ENCODE data around the gene ELP4.

Gene ELP4

DNA sequence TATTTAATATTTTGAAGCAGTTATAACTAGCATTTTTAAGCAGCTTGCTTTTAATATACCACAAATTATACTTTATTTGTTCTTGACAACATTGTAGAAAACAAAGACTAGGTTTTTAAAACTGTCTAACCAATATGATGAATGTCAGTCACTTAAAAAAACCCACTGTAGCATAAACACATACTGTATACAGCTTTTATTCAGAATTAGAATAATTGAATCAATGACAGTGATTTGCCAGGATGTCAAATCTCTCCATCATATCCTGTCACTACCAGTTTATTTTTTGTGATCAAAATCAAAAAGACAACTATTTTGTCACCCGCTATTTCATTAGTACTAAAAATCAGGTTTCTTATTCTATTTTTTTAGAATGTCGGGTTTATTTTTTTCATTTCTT lies 275.0 kb downstream of the ELP4 start:
- Histone ChIP-seq H3K4me1 (ENCODE audit: insufficient read depth, low read length, severe bottlenecking) (no peaks in the 10 kb centered on the region), H3K9ac (ENCODE audit: low read length) (no peak overlapping the region), H3K4me2 (ENCODE audit: low read length) (no peak overlapping the region), H4K20me1 (ENCODE audit: insufficient read depth, low read length) (no peaks in the 10 kb centered on the region), H3K79me2 (ENCODE audit: insufficient read depth, low read length) (no peaks in the 10 kb centered on the region), H2AFZ (ENCODE audit: low read length) (no peak overlapping the region), H3K4me3 (ENCODE audit: low read depth, low read length, poor library complexity, severe bottlenecking) (no peak overlapping the region), H3K36me3 (ENCODE audit: insufficient read depth, low read length) (no peaks in the 10 kb centered on the region), H3K9me2 (ENCODE audit: low read depth, low read length) (no peaks in the 10 kb centered on the region), H3K27ac (ENCODE audit: low read depth, low read length, poor library complexity, severe bottlenecking) (no peak overlapping the region), H3F3A (ENCODE audit: insufficient read depth, low read length) (no peaks in the 10 kb centered on the region), H3K9me3 (ENCODE audit: low read length) (no peaks in the 10 kb centered on the region), H3K27me3 (ENCODE audit: insufficient read depth, low read length) (no peaks in the 10 kb centered on the region)
- no peak for TF ChIP-seq EZH2 (IDR thresholded peaks at IDR 0.05; ENCODE audit: borderline replicate concordance, low read length)
- TF ChIP-seq, protein P1, sequence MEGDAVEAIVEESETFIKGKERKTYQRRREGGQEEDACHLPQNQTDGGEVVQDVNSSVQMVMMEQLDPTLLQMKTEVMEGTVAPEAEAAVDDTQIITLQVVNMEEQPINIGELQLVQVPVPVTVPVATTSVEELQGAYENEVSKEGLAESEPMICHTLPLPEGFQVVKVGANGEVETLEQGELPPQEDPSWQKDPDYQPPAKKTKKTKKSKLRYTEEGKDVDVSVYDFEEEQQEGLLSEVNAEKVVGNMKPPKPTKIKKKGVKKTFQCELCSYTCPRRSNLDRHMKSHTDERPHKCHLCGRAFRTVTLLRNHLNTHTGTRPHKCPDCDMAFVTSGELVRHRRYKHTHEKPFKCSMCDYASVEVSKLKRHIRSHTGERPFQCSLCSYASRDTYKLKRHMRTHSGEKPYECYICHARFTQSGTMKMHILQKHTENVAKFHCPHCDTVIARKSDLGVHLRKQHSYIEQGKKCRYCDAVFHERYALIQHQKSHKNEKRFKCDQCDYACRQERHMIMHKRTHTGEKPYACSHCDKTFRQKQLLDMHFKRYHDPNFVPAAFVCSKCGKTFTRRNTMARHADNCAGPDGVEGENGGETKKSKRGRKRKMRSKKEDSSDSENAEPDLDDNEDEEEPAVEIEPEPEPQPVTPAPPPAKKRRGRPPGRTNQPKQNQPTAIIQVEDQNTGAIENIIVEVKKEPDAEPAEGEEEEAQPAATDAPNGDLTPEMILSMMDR (IDR thresholded peaks at IDR 0.05; ENCODE audit: low read length) = no peak

DNA sequence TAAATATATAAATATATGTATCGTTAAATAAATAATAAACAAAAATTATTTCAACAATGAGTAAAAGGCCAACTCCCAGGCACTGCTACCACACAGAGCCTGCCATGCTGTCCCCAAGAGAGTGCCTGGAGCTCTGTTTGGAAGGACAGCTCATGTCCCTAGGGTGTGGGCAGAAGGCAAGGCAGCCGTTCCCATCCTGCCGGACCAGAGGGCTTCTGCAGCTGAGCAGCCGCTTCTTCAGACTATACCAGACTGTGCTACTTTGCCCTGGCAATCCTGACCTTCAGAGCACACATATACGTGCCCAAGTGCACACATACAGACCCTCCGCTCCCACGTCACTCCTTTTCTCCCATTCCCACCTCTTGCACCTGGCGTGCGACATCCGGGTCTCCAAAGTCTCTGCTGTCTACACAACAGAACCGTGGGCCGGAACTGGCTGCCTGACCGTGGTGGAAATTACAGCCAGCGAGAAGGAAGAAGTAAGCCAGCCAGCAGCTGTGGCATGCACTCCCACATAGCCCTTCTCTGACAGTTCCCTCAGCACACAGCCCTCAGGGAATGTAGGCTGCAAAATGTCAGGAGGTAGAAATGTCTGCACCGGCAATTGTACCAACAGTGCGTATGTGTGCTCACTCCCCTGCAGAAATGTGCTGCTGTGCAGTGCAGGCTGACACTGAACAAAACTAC lies 277.6 kb downstream of the ELP4 start:
- no peaks in the 10 kb centered on the region for H3K4me1 ChIP-seq (ENCODE audit: insufficient read depth, low read length, severe bottlenecking)

DNA sequence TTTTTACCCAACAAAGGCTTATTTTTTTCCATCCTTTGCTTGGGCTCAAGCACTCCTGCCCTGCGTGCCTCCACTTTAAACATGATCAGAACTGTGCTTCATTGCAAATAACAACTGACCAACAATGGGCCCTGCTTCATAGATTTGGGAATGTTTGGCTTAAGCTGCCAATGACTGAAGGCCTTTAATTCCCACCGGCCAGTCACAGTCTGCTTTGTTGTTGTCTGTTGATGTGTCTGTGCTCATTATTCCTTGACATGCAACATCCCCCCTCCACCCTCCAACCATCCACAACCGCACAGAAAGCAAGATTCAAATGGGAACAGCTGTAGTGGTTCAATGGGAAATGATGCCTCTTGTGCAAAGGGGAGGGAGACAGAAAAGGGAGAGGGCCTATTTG lies 278.5 kb downstream of the ELP4 start:
- H3K4me2 ChIP-seq (ENCODE audit: low read length) = no peak overlapping the region
- H3K27ac ChIP-seq (ENCODE audit: low read depth, low read length, poor library complexity, severe bottlenecking) = no peak overlapping the region
- H2AFZ ChIP-seq (ENCODE audit: low read length) = no peak overlapping the region
- H3K36me3 ChIP-seq (ENCODE audit: insufficient read depth, low read length) = no peaks in the 10 kb centered on the region
- no peaks in the 10 kb centered on the region for H4K20me1 ChIP-seq (ENCODE audit: insufficient read depth, low read length)
- no peaks in the 10 kb centered on the region for H3K4me1 ChIP-seq (ENCODE audit: insufficient read depth, low read length, severe bottlenecking)
- H3K9ac ChIP-seq (ENCODE audit: low read length) = no peak overlapping the region
- H3K9me2 ChIP-seq (ENCODE audit: low read depth, low read length) = no peaks in the 10 kb centered on the region
- H3K9me3 ChIP-seq (ENCODE audit: low read length) = no peaks in the 10 kb centered on the region
- H3K27me3 ChIP-seq (ENCODE audit: insufficient read depth, low read length) = no peaks in the 10 kb centered on the region
- no peaks in the 10 kb centered on the region for H3F3A ChIP-seq (ENCODE audit: insufficient read depth, low read length)
- no peaks in the 10 kb centered on the region for H3K79me2 ChIP-seq (ENCODE audit: insufficient read depth, low read length)
- TF ChIP-seq, protein P1 (IDR thresholded peaks at IDR 0.05; ENCODE audit: low read length) = no peak
- no peak for TF ChIP-seq EZH2 (IDR thresholded peaks at IDR 0.05; ENCODE audit: borderline replicate concordance, low read length)
- H3K4me3 ChIP-seq (ENCODE audit: low read depth, low read length, poor library complexity, severe bottlenecking) = no peak overlapping the region

More for the DNA sequence above, 277.6 kb downstream of the ELP4 start:
- Histone ChIP-seq H3K9ac (ENCODE audit: low read length) (no peak overlapping the region), H4K20me1 (ENCODE audit: insufficient read depth, low read length) (no peaks in the 10 kb centered on the region), H3K4me2 (ENCODE audit: low read length) (no peak overlapping the region), H3K4me3 (ENCODE audit: low read depth, low read length, poor library complexity, severe bottlenecking) (no peak overlapping the region), H2AFZ (ENCODE audit: low read length) (no peak overlapping the region), H3K79me2 (ENCODE audit: insufficient read depth, low read length) (no peaks in the 10 kb centered on the region), H3K27ac (ENCODE audit: low read depth, low read length, poor library complexity, severe bottlenecking) (no peak overlapping the region), H3K27me3 (ENCODE audit: insufficient read depth, low read length) (no peaks in the 10 kb centered on the region), H3K9me3 (ENCODE audit: low read length) (no peaks in the 10 kb centered on the region), H3K36me3 (ENCODE audit: insufficient read depth, low read length) (no peaks in the 10 kb centered on the region), H3K9me2 (ENCODE audit: low read depth, low read length) (no peaks in the 10 kb centered on the region), H3F3A (ENCODE audit: insufficient read depth, low read length) (no peaks in the 10 kb centered on the region)
- TF ChIP-seq, protein P1 (IDR thresholded peaks at IDR 0.05; ENCODE audit: low read length) = no peak
- no peak for TF ChIP-seq EZH2 (IDR thresholded peaks at IDR 0.05; ENCODE audit: borderline replicate concordance, low read length)
